DND-41 (cell line): ENCODE data around the gene CADM2.

Experiments used
- ATAC-seq: fragments of 200-7000 bp; cut with Tn5 transposase; 3 replicates; pipeline ENCODE4 v1.9.1; 2021; ENCODE audit warnings: low read depth; ENCODE audit not compliant: insufficient read depth
- DNase-seq: peaks from one replicate; pipeline ENCODE4 v3.0.0-alpha.2; 2020
- H2AFZ ChIP-seq: 2 replicates; pipeline ENCODE4 v1.6.0; 2012; ENCODE audit warnings: low read depth, low read length
- H3K27ac ChIP-seq: 2 replicates; pipeline ENCODE4 v1.5.1; 2012; ENCODE audit warnings: low read length, inconsistent platforms
- H3K27me3 ChIP-seq: fragments of 200-600 bp; sonication (generic); 2 replicates; pipeline ENCODE4 v1.6.0; 2012; ENCODE audit warnings: low read length, mild to moderate bottlenecking, inconsistent platforms; ENCODE audit not compliant: insufficient read depth, poor library complexity
- H3K36me3 ChIP-seq: 2 replicates; pipeline ENCODE4 v1.5.1; 2012; ENCODE audit warnings: low read length, inconsistent platforms; ENCODE audit not compliant: insufficient read depth
- H3K4me1 ChIP-seq: 2 replicates; pipeline ENCODE4 v1.5.1; 2012; ENCODE audit warnings: mild to moderate bottlenecking, low read length; ENCODE audit not compliant: insufficient read depth
- H3K4me2 ChIP-seq: 2 replicates; pipeline ENCODE4 v1.6.0; 2012; ENCODE audit warnings: mild to moderate bottlenecking, moderate library complexity, low read length, inconsistent platforms; ENCODE audit not compliant: insufficient read depth
- H3K4me3 ChIP-seq, 2 experiments: fragments of 200-600 bp in 1 of 2; shearing (Covaris generic) in 1 of 2; 2 replicates each; pipeline ENCODE4 v1.5.1; 2012 to 2016; ENCODE audit warnings: inconsistent platforms in 2 of 2, low read length in 2 of 2, mild to moderate bottlenecking in 2 of 2, low read depth in 1 of 2, moderate library complexity in 1 of 2
- H3K79me2 ChIP-seq: 2 replicates; pipeline ENCODE4 v1.6.0; 2012; ENCODE audit warnings: low read length, inconsistent platforms; ENCODE audit not compliant: insufficient read depth
- H3K9ac ChIP-seq: 2 replicates; pipeline ENCODE4 v1.6.0; 2012; ENCODE audit warnings: low read depth, mild to moderate bottlenecking, inconsistent platforms, low read length, moderate library complexity
- H3K9me3 ChIP-seq: 2 replicates; pipeline ENCODE4 v1.5.1; 2012; ENCODE audit warnings: low read length, moderate library complexity, mild to moderate bottlenecking, inconsistent platforms; ENCODE audit not compliant: insufficient read depth, severe bottlenecking
- H4K20me1 ChIP-seq: 2 replicates; pipeline ENCODE4 v1.6.0; 2012; ENCODE audit warnings: low read length; ENCODE audit not compliant: insufficient read depth
- EZH2 ChIP-seq: IDR thresholded peaks from 3 replicates; pipeline ENCODE4 v1.6.1; 2012; ENCODE audit warnings: borderline replicate concordance, low read depth, mild to moderate bottlenecking, moderate library complexity, low read length, inconsistent platforms; ENCODE audit not compliant: severe bottlenecking
- TF ChIP-seq, protein P1 (sequence below): IDR thresholded peaks from 2 replicates; pipeline ENCODE4 v1.5.1; 2012; ENCODE audit warnings: borderline replicate concordance, low read length, moderate library complexity, mild to moderate bottlenecking; ENCODE audit not compliant: poor library complexity, severe bottlenecking; ENCODE audit errors: extremely low read depth

Gene CADM2

DNA sequence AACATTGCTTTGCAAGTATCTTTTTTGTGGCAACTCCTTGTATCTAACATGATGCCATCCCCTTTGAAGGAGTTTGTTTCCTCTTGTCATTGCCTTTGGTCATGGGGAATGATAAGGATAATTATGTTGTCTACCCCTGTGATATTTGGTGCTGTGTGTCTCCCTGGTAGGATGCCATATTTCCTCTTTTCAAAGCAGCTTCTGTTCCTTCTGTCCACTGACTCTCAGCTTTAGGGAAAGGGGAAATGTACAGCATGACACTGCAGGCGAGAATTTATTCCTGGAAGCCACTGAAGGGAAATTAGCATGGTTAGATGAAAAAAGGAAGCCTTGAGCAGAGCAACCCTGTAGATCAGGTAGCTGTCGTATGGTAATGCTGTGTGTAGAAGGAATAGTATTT is 576.7 kb downstream of the CADM2 start:
- Histone ChIP-seq H3K79me2 (no peaks in the 10 kb centered on the region), H3K4me1 (no peaks in the 10 kb centered on the region), H3K27me3 (no peaks in the 10 kb centered on the region), H2AFZ (no peak overlapping the region), H3K4me2 (no peak overlapping the region), H3K27ac (no peak overlapping the region), H4K20me1 (no peaks in the 10 kb centered on the region), H3K36me3 (no peaks in the 10 kb centered on the region), H3K9ac (no peak overlapping the region), H3K9me3 (no peaks in the 10 kb centered on the region), H3K4me3 (no peak overlapping the region)
- no peak for TF ChIP-seq EZH2
- TF ChIP-seq, protein P1, sequence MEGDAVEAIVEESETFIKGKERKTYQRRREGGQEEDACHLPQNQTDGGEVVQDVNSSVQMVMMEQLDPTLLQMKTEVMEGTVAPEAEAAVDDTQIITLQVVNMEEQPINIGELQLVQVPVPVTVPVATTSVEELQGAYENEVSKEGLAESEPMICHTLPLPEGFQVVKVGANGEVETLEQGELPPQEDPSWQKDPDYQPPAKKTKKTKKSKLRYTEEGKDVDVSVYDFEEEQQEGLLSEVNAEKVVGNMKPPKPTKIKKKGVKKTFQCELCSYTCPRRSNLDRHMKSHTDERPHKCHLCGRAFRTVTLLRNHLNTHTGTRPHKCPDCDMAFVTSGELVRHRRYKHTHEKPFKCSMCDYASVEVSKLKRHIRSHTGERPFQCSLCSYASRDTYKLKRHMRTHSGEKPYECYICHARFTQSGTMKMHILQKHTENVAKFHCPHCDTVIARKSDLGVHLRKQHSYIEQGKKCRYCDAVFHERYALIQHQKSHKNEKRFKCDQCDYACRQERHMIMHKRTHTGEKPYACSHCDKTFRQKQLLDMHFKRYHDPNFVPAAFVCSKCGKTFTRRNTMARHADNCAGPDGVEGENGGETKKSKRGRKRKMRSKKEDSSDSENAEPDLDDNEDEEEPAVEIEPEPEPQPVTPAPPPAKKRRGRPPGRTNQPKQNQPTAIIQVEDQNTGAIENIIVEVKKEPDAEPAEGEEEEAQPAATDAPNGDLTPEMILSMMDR: no peak
- DNase-seq: no peak
- ATAC-seq: no peak

DNA sequence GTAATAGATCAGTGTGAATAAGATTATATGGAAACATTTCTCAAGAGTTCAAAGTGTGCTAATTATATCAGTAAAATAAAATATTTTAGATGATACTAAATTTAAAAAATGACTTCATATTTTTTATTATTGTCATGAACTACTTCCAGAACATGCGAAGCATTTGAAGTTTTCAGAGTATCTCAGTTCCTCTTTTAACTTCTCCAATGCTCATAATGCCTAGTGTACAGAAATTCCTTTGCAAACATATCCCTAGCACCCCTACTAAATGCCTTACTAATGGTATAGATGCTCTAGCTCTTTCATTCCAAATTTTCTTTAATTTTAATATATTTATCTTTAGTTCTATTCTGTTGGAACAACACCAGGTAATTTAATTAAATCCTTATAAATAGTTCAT is 580.4 kb downstream of the CADM2 start:
- Histone ChIP-seq H3K9ac (no peak overlapping the region), H4K20me1 (no peaks in the 10 kb centered on the region), H3K27me3 (no peaks in the 10 kb centered on the region), H3K4me3 (no peak overlapping the region), H3K9me3 (no peaks in the 10 kb centered on the region), H2AFZ (no peak overlapping the region), H3K4me1 (no peaks in the 10 kb centered on the region), H3K4me2 (no peak overlapping the region), H3K36me3 (no peaks in the 10 kb centered on the region), H3K27ac (no peak overlapping the region), H3K79me2 (no peaks in the 10 kb centered on the region)
- TF ChIP-seq, protein P1: no peak
- no peak for TF ChIP-seq EZH2
- ATAC-seq (no peak), DNase-seq (no peak)

DNA sequence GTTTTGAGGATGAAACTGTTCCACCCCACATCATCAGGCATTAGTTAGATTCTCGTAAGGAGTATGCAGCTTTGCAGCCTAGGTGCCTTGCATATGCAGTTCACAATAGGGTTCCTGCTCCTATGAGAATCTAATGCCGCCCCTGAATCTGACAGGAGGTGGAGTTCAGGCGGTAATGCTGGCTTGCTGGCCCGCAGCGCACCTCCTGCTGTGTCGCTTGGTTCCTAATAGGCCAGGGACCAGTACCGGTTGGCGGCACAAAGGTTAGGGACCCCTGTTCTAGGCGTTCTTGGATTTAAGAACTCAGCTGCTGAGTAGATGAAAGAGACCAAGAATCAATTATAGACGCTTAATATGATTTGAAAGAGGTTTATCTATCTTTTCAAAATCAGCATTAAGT is 595.4 kb downstream of the CADM2 start:
- no peak overlapping the region for H3K4me2 ChIP-seq
- no peak overlapping the region for H2AFZ ChIP-seq
- no peaks in the 10 kb centered on the region for H4K20me1 ChIP-seq
- no peaks in the 10 kb centered on the region for H3K4me1 ChIP-seq
- H3K27ac ChIP-seq: no peak overlapping the region
- H3K9ac ChIP-seq: no peak overlapping the region
- no peak for ATAC-seq
- no peaks in the 10 kb centered on the region for H3K27me3 ChIP-seq
- no peak overlapping the region for H3K4me3 ChIP-seq
- DNase-seq: no peak
- TF ChIP-seq, protein P1: no peak
- TF ChIP-seq EZH2: no peak
- no peaks in the 10 kb centered on the region for H3K9me3 ChIP-seq
- no peaks in the 10 kb centered on the region for H3K79me2 ChIP-seq
- H3K36me3 ChIP-seq: no peaks in the 10 kb centered on the region

DNA sequence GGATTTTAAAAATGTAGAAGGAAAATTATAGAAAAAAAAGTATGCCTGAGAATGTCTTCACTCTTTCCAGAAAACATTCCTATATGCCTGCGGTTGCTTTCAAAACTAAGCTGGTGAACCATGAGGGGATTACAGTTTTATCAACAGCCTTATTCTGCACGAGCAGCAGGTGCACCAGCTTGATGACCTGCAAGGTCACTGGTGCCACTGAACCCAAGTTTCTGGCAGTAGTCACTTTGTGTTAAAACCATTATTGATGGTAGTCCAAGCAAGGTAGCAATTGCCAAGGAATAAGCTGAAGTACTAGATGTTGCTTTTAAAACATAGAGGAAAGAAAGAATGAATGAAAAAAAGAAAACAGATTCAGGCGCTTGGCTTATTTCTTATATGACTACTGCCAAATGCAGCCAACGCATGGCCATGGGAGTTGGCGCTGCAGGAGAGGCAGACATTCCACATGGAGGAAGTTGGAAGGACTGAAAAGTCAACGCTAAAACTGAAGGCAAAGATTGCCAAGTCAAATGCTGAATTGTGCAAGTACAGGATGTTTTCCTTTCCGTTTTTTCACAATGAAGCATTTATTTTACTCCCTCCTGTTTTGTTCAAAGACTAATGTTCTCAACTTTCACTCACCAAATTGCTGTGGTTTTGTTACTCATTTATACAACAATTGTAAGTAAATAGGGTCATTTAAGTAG is 601.4 kb downstream of the CADM2 start:
- Histone ChIP-seq H3K4me2 (no peak overlapping the region), H3K36me3 (no peaks in the 10 kb centered on the region), H3K79me2 (no peaks in the 10 kb centered on the region), H3K9me3 (no peaks in the 10 kb centered on the region), H3K4me1 (no peaks in the 10 kb centered on the region), H3K27ac (no peak overlapping the region), H2AFZ (no peak overlapping the region), H4K20me1 (no peaks in the 10 kb centered on the region), H3K27me3 (no peaks in the 10 kb centered on the region), H3K9ac (no peak overlapping the region), H3K4me3 (no peak overlapping the region)
- TF ChIP-seq, protein P1: no peak
- no peak for TF ChIP-seq EZH2
- ATAC-seq: no peak
- no peak for DNase-seq
